Stimulated activated CD4-positive, alpha-beta T cell treated with anti-CD3 and anti-CD28 coated beads, Interleukin-4, amount 100 ng/mL, for 48 hours (primary cell): Measurements from ENCODE around the gene CDC42EP5.
"Not testable (repeated sequence)": the region's sequence is repeated elsewhere in the genome, so short reads cannot be mapped to it uniquely, and the experiment has no call there.

Experiments
- DNase-seq, 2 donors: peaks; one replicate each; pipeline ENCODE4 v3.0.0-alpha.2; 2020; ENCODE audit warnings: low read depth in 2 of 2

The CDC42EP5 gene

GRCh38 chr19:54489766-54490165, 16.7 kb upstream of the CDC42EP5 start:
- DNase-seq: no peak

- no peak for DNase-seq
These were observed 16.2 kb upstream of the CDC42EP5 start for GRCh38 chr19:54489341-54489740.

DNA sequence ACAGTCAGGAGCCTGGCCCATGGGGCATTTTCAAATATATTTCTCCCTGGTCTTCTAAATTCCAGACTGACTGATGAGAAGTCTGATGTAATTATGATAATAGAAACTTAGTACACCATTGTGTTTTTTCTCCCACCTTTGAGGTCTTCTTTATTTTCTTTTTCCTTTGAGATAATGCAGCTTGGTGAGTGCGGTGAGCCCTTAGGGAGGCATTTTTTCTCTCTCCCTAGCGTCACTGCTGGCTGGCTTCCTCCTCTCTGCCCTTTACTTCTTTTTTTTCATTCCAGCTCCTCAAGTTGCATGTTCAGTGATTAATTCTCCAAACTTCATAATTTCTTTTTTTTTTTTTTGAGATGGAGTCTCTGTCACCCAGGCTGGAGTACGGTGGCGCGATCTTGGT, 12.8 kb upstream of the CDC42EP5 start:
- no peak for DNase-seq

DNA sequence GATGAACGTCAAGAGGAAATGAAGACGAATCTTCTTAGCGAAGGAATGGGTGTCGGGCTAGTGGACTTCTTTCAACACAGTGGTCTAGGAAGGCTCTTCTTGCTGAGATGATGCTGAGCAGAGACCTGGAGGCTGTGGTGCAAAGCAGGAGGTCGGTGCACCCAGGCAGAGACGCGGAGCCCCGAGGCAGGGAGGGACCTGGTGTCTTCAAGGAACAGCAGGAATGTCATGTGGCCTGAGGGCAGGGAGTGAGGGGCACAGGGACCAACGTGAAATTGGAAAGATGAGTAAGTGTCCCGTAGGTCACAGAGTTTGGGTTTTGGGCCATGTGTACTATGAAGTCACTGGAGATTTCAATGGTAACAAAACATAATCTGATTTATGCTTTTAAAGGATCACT, 11.4 kb upstream of the CDC42EP5 start:
- DNase-seq: no peak

DNA sequence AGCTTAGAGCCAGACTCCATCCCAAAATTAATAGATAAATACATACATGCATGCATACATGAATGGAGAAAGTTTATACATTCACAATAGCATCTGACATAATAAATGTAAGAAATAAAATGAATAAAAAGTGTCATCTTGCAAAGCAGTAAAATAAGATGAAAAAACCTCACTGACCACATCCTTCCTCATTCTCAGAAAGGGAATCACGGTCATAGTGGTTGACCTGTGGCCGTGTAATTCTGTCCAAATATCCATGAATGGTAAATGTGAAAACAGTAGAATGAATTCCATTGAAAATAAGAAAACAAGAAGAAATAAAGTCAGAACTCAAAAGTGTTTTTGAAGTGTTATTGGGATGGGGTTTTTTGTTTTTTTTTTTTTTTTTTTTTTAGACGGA, 9.8 kb upstream of the CDC42EP5 start:
- DNase-seq: no peak

DNA sequence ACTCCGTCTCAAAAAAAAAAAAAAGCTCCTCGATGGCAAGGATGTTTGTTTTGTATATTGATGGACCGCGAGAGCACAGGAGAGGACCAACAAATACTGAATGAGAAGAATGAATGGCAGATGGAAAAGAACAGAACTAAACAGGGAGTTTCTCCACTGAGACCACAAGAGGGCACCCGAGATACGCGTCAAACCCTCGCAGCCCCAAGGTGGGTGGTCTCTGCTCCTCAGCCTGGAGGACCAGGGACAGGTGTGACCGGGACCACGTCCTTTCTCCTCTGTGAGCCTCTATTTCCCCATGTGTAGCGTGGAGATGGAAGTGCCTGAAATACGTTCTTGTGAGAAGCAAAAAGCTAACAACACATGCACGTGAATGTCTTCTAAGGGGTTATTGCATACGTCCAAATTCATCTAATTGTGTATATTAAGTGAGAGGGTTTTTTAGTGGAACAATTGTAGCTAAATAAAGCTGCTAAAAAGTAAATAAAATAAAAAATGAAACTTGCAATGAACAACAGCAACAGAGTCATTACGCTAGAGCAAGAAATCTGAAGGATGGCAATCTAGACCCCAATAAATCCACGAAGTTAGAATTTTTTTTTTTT, 8.3 kb upstream of the CDC42EP5 start:
- DNase-seq: no peak

DNA sequence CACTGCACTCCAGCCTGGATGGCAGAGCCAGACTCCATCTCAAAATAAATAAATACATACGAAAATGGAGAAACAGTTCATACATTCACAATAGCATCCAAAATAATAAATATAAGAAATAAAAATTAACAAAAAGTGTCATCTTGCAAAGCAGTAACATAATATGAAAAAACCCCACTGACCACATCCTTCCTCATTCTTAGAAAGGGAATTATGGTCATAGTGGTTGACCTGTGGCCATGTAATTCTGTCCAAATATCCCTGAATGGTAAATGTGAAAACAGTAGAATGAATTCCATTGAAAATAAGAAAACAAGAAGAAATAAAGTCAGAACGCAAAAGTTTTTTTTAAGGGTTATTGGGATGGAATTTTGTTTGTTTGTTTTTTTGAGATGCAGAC, 7.0 kb upstream of the CDC42EP5 start:
- no peak for DNase-seq

- DNase-seq: no peak
These were observed 5.7 kb upstream of the CDC42EP5 start for GRCh38 chr19:54478677-54479266.

GRCh38 chr19:54477650-54478049, 4.6 kb upstream of the CDC42EP5 start:
- no peak for DNase-seq

DNA sequence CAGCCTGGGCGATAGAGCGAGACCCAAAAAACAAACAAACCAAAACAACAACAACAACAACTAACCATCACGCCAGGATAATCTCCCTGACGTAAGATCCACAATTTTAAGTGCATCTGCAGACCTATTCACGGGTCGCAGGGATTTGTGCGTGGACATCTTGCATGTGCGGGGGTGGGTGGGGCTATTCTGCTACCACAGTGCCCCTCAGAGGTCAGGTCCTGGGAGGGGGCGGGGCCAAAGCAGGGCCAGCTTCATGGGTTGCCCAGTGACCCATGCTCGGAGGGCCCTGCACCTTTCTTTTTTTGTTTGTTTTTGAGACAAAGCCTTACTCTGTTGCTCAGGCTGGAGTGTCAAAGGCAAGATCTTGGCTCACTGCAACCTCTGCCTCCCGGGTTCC, 2.6 kb upstream of the CDC42EP5 start:
- DNase-seq: no peak

DNA sequence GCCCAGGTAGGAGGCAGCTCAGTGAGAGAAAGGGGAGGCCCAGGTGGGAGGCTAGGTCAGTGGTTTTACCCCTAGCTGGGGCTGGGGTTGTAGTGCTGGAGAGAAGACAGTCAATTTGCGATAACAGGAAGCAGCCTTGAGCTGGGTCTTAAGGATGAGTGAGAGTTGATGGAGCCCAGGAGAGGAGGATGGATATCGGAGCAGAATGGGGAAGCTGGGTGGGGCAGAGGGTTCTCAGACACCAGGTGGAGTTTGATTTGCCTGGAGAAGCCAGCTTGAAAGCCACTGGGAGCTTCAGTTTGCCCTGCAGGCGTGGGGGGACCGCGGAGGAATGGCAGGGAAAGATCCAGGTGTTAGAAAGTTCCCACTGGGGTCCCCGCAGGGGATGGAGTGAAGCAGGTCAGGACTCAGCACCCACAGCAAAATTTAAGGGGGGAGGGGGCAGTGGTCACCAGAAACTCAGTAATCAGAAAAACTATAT, 836 bp upstream of the CDC42EP5 start:
- no peak for DNase-seq

DNA sequence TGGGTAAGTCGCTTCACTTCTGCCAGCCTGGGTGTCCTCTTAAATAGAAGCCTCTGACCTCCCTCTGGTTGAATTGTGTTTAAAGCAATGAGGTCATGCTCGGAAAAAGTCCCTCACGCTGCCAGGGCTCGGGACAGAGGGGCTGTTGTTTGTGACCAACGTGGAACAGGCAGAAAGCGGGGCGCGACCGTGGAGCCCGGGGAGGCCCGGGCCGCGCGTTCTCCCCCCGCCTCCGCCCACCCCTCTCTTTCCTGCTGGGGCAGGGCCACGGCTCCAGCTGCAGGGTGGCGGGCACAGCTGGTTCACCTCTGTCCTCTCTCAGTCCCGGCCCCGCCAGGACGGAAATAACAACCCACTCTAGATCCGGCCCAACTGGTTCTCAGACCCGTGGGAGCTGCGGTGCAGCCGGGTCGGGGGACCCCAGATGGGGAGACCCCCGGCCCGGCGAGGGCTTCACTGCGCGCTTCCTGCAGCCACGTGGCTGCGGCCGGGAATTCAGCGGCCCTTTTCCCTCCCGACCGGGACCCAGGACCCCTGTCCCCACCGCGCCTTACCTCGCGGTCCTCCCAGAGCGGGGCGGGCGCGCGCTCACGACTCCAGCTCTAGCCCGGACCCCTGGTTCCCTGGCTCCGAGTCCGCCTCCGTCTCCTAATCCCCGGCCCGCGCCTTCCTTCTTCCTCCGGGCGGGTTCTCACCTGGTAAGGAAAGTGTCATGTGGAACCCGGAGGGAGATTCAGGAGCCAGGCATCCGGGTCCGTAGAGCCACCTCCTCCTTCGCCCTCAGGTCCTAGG, 1.9 kb downstream of the CDC42EP5 start:
- no peak for DNase-seq

GRCh38 chr19:54470276-54470887, 2.7 kb downstream of the CDC42EP5 start:
- DNase-seq: no peak

DNA sequence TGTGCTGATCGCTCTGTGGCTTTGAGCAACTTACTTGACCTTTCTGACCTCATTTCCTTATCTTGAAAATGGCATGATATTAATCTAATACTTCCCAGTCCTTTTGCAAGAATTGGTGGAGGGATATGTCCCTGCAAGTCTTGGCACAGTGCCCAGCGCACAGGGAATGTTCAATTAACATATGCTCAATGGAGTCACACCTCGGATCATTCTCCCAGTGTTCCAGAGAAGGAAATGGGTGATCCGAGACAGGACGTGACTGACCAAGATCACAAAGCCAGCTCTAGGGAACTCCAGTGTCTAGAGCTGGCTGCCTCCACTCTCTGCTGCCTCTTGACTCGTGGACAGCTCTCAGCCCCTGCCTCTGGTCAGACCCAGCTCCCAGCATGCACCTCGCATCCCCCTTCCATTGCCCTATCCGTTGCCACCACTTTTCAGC, 3.6 kb downstream of the CDC42EP5 start:
- no peak for DNase-seq

- DNase-seq: not testable (repeated sequence)
These were observed 7.0 kb downstream of the CDC42EP5 start for GRCh38 chr19:54466110-54466480.

- no peak for DNase-seq
These were observed 7.5 kb downstream of the CDC42EP5 start for GRCh38 chr19:54465426-54466109.

- peak; percentile 77 to 83 for DNase-seq
These were observed 8.3 kb downstream of the CDC42EP5 start for GRCh38 chr19:54464630-54465425.

DNA sequence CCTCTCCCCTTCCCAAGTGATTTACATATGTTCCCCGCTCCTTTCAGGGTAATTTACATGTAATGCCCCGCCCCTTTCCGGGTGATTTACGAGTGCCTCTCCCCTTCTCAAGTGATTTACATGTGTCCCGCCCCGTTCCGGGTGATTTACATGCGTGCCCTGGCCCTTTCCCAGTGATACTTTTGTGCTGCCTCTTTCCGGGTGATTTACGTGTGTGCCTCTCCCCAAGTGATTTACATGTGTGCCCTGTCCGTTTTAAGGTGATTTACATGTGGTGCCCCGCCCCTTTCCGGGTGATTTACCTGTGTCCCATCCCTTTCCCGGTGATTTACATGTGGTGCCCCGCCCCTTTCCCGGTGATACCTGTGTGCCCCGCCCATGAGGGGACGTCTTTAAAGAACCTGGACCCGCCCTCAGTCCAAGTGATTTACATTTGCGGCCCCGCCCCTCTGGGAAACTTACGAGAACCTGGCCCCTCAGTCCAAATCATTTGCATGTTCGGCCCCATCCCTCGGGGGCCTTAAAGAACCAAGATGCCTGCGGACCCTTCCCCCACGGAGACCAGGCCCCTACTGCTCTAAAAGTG, 9.0 kb downstream of the CDC42EP5 start:
- peak; percentile 85 to 88 for DNase-seq

GRCh38 chr19:54463531-54464043, 9.5 kb downstream of the CDC42EP5 start, which contains the start of gene LENG9:
Gene LENG9, minus strand, starts transcription at chr19:54463778. Its CDS starts 252 bp downstream, at chr19:54463526.
- peak; percentile 97 to 98 for DNase-seq
